Ectodermal cell (in vitro differentiated cells): Measurements from ENCODE around the gene CACNB4.

ENCODE experiments used
- H3K27ac ChIP-seq: 2 replicates; pipeline ENCODE4 v1.7.0; 2013; ENCODE audit warnings: mild to moderate bottlenecking, low read depth, low read length; ENCODE audit not compliant: insufficient read depth, poor library complexity, severe bottlenecking
- H3K27me3 ChIP-seq: 2 replicates; pipeline ENCODE4 v1.7.0; 2013; ENCODE audit warnings: mild to moderate bottlenecking, low read length; ENCODE audit not compliant: insufficient read depth, control insufficient read depth, poor library complexity, severe bottlenecking
- H3K36me3 ChIP-seq: one replicate; pipeline ENCODE4 v1.7.0; 2013; ENCODE audit warnings: low read length; ENCODE audit not compliant: control insufficient read depth, insufficient read depth
- H3K4me1 ChIP-seq: one replicate; pipeline ENCODE4 v1.7.0; 2013; ENCODE audit warnings: low read length; ENCODE audit not compliant: control insufficient read depth, insufficient read depth
- H3K4me3 ChIP-seq: 2 replicates; pipeline ENCODE4 v1.7.0; 2013; ENCODE audit warnings: low read depth, low read length, control low read depth; ENCODE audit not compliant: insufficient read depth
- H3K9me3 ChIP-seq: 2 replicates; pipeline ENCODE4 v1.7.0; 2013; ENCODE audit warnings: mild to moderate bottlenecking, low read length, moderate library complexity; ENCODE audit not compliant: control insufficient read depth
- WGBS, 2 experiments: methylation state at CpG; one replicate each; pipeline ENCODE4 v1.1.7; 2013; ENCODE audit warnings: missing lambda C conversion rate in 2 of 2; 5-methylcytosine and 5-hydroxymethylcytosine counted together

The CACNB4 gene

GRCh38 chr2:151981886-151982285 is 117.0 kb downstream of the CACNB4 start:
- Histone ChIP-seq H3K4me3 (no peak overlapping the region), H3K36me3 (no peaks in the 10 kb centered on the region), H3K27me3 (no peaks in the 10 kb centered on the region), H3K4me1 (peaks cover 3% of the 10 kb centered on the region), H3K9me3 (no peaks in the 10 kb centered on the region), H3K27ac (no peak overlapping the region)
- 89 to 92% methylated on average over 1 of the region's 1 CpG for WGBS, 2 experiments

GRCh38 chr2:151979694-151980093 is 119.2 kb downstream of the CACNB4 start:
- no peaks in the 10 kb centered on the region for H3K27me3 ChIP-seq
- 85 to 91% methylated on average over 1 to 2 of the region's 3 CpGs for WGBS, 2 experiments

GRCh38 chr2:151978709-151979108 is 120.1 kb downstream of the CACNB4 start:
- Histone ChIP-seq H3K4me1 (peaks cover 4% of the 10 kb centered on the region), H3K36me3 (no peaks in the 10 kb centered on the region), H3K27me3 (no peaks in the 10 kb centered on the region), H3K27ac (no peak overlapping the region), H3K9me3 (no peaks in the 10 kb centered on the region), H3K4me3 (no peak overlapping the region)
- 94 to 95% methylated on average over 7 of the region's 7 CpGs for WGBS, 2 experiments

More at GRCh38 chr2:151979694-151980093, 119.2 kb downstream of the CACNB4 start:
- Histone ChIP-seq H3K36me3 (no peaks in the 10 kb centered on the region), H3K9me3 (no peaks in the 10 kb centered on the region), H3K27ac (no peak overlapping the region), H3K4me1 (peaks cover 3% of the 10 kb centered on the region), H3K4me3 (no peak overlapping the region)

GRCh38 chr2:151977631-151978030 is 121.2 kb downstream of the CACNB4 start:
- no peaks in the 10 kb centered on the region for H3K9me3 ChIP-seq
- no peak overlapping the region for H3K4me3 ChIP-seq
- WGBS, 2 experiments, result 94 to 95% methylated on average over 3 of the region's 3 CpGs
- H3K4me1 ChIP-seq, result peaks cover 14% of the 10 kb centered on the region
- H3K27me3 ChIP-seq, result no peaks in the 10 kb centered on the region
- H3K27ac ChIP-seq, result no peak overlapping the region
- no peaks in the 10 kb centered on the region for H3K36me3 ChIP-seq

GRCh38 chr2:151976945-151977353 is 121.9 kb downstream of the CACNB4 start:
- H3K27me3 ChIP-seq, result no peaks in the 10 kb centered on the region
- 91 to 97% methylated on average over 2 of the region's 2 CpGs for WGBS, 2 experiments
- H3K36me3 ChIP-seq, result no peaks in the 10 kb centered on the region
- H3K4me1 ChIP-seq, result peaks cover 14% of the 10 kb centered on the region
- H3K9me3 ChIP-seq, result no peaks in the 10 kb centered on the region
- no peak overlapping the region for H3K27ac ChIP-seq
- H3K4me3 ChIP-seq, result no peak overlapping the region

GRCh38 chr2:151975460-151976414 is 123.1 kb downstream of the CACNB4 start:
- Histone ChIP-seq H3K36me3 (no peaks in the 10 kb centered on the region), H3K4me3 (no peak overlapping the region), H3K9me3 (no peaks in the 10 kb centered on the region), H3K27ac (no peak overlapping the region), H3K4me1 (peaks cover 14% of the 10 kb centered on the region), H3K27me3 (no peaks in the 10 kb centered on the region)
- WGBS, 2 experiments, result 84 to 85% methylated on average over 14 to 15 of the region's 15 CpGs

GRCh38 chr2:151974988-151975387 is 123.9 kb downstream of the CACNB4 start:
- Histone ChIP-seq H3K27ac (no peak overlapping the region), H3K36me3 (no peaks in the 10 kb centered on the region), H3K4me1 (peaks cover 14% of the 10 kb centered on the region), H3K27me3 (no peaks in the 10 kb centered on the region), H3K4me3 (no peak overlapping the region), H3K9me3 (no peaks in the 10 kb centered on the region)
- 89 to 97% methylated on average over 3 of the region's 3 CpGs for WGBS, 2 experiments

GRCh38 chr2:151973901-151974199 is 125.0 kb downstream of the CACNB4 start:
- Histone ChIP-seq H3K27ac (no peak overlapping the region), H3K4me3 (peak overlapping the region; percentile 11), H3K4me1 (peaks cover 11% of the 10 kb centered on the region), H3K9me3 (no peaks in the 10 kb centered on the region), H3K36me3 (no peaks in the 10 kb centered on the region), H3K27me3 (no peaks in the 10 kb centered on the region)
- 22 to 26% methylated on average over 7 to 8 of the region's 8 CpGs for WGBS, 2 experiments

- Histone ChIP-seq H3K27ac (no peak overlapping the region), H3K36me3 (no peaks in the 10 kb centered on the region), H3K4me1 (peaks cover 11% of the 10 kb centered on the region), H3K4me3 (peak overlapping the region; percentile 11), H3K27me3 (no peaks in the 10 kb centered on the region), H3K9me3 (no peaks in the 10 kb centered on the region)
- 63 to 77% methylated on average over 8 of the region's 8 CpGs for WGBS, 2 experiments
These were observed 125.6 kb downstream of the CACNB4 start for GRCh38 chr2:151973013-151973900.
